ENCODE data around the gene PIGT. TPM values are rescaled to one million over a fixed set of nuclear protein-coding genes. Genes with fewer than 3 reads are reported as not detected.

The PIGT gene
- polyA plus RNA-seq, 12 donors: 65.2 to 97.6 (median 73.5) TPM; not detected in 1

GRCh38 chr20:45394221-45395113 is 21.5 kb upstream of the PIGT start:
- DNase-seq: no peak

GRCh38 chr20:45395114-45395415 is 20.9 kb upstream of the PIGT start:
- DNase-seq: no peak

- DNase-seq: no peak
Observed at GRCh38 chr20:45399018-45399417, 16.9 kb upstream of the PIGT start.

GRCh38 chr20:45400346-45401031 is 15.5 kb upstream of the PIGT start:
- no peak for DNase-seq

- DNase-seq: no peak
Observed at GRCh38 chr20:45402946-45403345, 13.0 kb upstream of the PIGT start.

GRCh38 chr20:45404438-45404837 is 11.5 kb upstream of the PIGT start:
- DNase-seq: no peak

GRCh38 chr20:45405571-45406259 is 10.2 kb upstream of the PIGT start:
- no peak for DNase-seq

- no peak for DNase-seq
Observed at GRCh38 chr20:45406260-45407066, 9.5 kb upstream of the PIGT start.

GRCh38 chr20:45407067-45407745 is 8.7 kb upstream of the PIGT start:
- no peak for DNase-seq

- no peak for DNase-seq
Observed at GRCh38 chr20:45407783-45408645, 7.9 kb upstream of the PIGT start, which contains the start of gene DBNDD2. TSS of gene DBNDD2 (plus strand) at chr20:45408289. CDS start at chr20:45408468, 179 bp downstream.

- no peak for DNase-seq
Observed at GRCh38 chr20:45408646-45409213, 7.2 kb upstream of the PIGT start.

GRCh38 chr20:45409521-45410272 is 6.2 kb upstream of the PIGT start:
- no peak for DNase-seq

- DNase-seq: no peak
Observed at GRCh38 chr20:45410887-45411286, 5.1 kb upstream of the PIGT start.

- no peak for DNase-seq
Observed at GRCh38 chr20:45412653-45413052, 3.3 kb upstream of the PIGT start.

GRCh38 chr20:45413479-45413878 is 2.5 kb upstream of the PIGT start:
- DNase-seq: no peak

GRCh38 chr20:45416917-45417316 is 976 bp downstream of the PIGT start:
- DNase-seq: no peak

GRCh38 chr20:45419188-45420091 is 3.5 kb downstream of the PIGT start:
- DNase-seq: no peak

- no peak for DNase-seq
Observed at GRCh38 chr20:45420125-45420524, 4.2 kb downstream of the PIGT start.
